Activated CD4-positive, alpha-beta T cell treated with anti-CD3 and anti-CD28 coated beads, Interleukin-2, amount 50 U/mL, for 48 hours (primary cell): ENCODE data around the gene CEACAM18.

Experiments
- DNase-seq, 2 experiments: peaks; one replicate each; pipeline ENCODE4 v3.0.0-alpha.2; 2020

CEACAM18 gene

GRCh38 chr19:51539821-51540366 is 61.6 kb downstream of the CEACAM18 start:
- no peak for DNase-seq
